Right lobe of liver (tissue), 6 donors: ENCODE results near the gene CFAP20DC. TPM values are rescaled to one million over a fixed set of nuclear protein-coding genes. Genes with fewer than 3 reads are reported as not detected.

Experiments used
- ATAC-seq, 4 donors: fragments of 200-7000 bp; cut with Tn5 transposase; one replicate each; pipeline ENCODE4 v1.9.1; 2020; ENCODE audit warnings: mild to moderate bottlenecking in 4 of 4, moderate library complexity in 4 of 4
- DNase-seq, 3 donors: peaks; one replicate each; pipeline ENCODE4 v3.0.0-alpha.2; 2020
- H3K27ac ChIP-seq, 3 donors: fragments of 200-600 bp; one replicate each; pipeline ENCODE4 v1.8.0; 2022
- H3K27me3 ChIP-seq, 2 donors: fragments of 200-600 bp; one replicate each; pipeline ENCODE4 v1.8.0; 2022
- H3K36me3 ChIP-seq, 4 donors: fragments of 200-600 bp; sonication (generic) in 1 of 4; one replicate each; pipeline versions ENCODE4 v1.5.1 to v1.8.0; 2017 to 2022; ENCODE audit warnings: control low read depth in 1 of 4
- H3K4me1 ChIP-seq, 4 donors: fragments of 200-600 bp; sonication (generic) in 1 of 4; one replicate each; pipeline versions ENCODE4 v1.5.1 to v1.8.0; 2017 to 2022; ENCODE audit warnings: control low read depth in 1 of 4
- H3K4me3 ChIP-seq, 3 donors: fragments of 200-600 bp; one replicate each; pipeline ENCODE4 v1.8.0; 2022
- H3K9me3 ChIP-seq, 4 donors: fragments of 200-600 bp; sonication (generic) in 1 of 4; one replicate each; pipeline versions ENCODE4 v1.5.1 to v1.8.0; 2017 to 2022; ENCODE audit warnings: control low read depth in 1 of 4
- POLR2A ChIP-seq: fragments of 450-650 bp; IDR thresholded peaks from one replicate; pipeline ENCODE4 v1.6.1; 2017; ENCODE audit warnings: antibody characterized with exemption, mild to moderate bottlenecking
- WGBS: methylation state at CpG from one replicate; pipeline ENCODE4 v1.1.6; 2018; ENCODE audit warnings: low coverage, low lambda C conversion rate; ENCODE audit not compliant: insufficient coverage; ENCODE audit errors: missing lambda C conversion rate; 5-methylcytosine and 5-hydroxymethylcytosine counted together
- intact Hi-C, 2 donors: fragments of 100-400 bp; cut with DNase I; formaldehyde crosslinking; loops; one replicate each; pipeline versions ENCODE4 v1.11.2 to v1.14.1; 2022
- total RNA-seq, 6 experiments: library from RNA; depleted of rRNA in 2 of 6; stranded (reverse); fragments of >200 nt in 2 of 6; fragmentation: NEBNext Ultra II Directional in 3 of 6; extraction: Animal tissue kit (Norgen Biotek cat#: 25700) in 3 of 6; gene quantifications; one replicate each; pipeline versions ENCODE4 v1.1.0 to v1.2.4, GENCODE V29; 2016 to 2023
- TF ChIP-seq, protein P1 (sequence below), 4 donors: fragments of 200-600 bp in 3 of 4; fragments of 450-650 bp in 1 of 4; IDR thresholded peaks; one replicate each; pipeline versions ENCODE4 v1.5.1 to v1.8.0; 2016 to 2022; ENCODE audit warnings: antibody characterized with exemption in 4 of 4, mild to moderate bottlenecking in 2 of 4
- donor health status: DM: no; HTN: yes; CAD: no.
- donor health status: DM: no; HTN: no; CAD: no.
- donor health status: DM: no; HTN: no; CAD: no.
- donor health status: DM: no; HTN: yes; CAD: no.
- donor health status: DM: no; HTN: yes; CAD: no.

The CFAP20DC gene
- total RNA-seq, 6 experiments from 2014 or later = 0.67 to 2.7 (median 1.5) TPM

DNA sequence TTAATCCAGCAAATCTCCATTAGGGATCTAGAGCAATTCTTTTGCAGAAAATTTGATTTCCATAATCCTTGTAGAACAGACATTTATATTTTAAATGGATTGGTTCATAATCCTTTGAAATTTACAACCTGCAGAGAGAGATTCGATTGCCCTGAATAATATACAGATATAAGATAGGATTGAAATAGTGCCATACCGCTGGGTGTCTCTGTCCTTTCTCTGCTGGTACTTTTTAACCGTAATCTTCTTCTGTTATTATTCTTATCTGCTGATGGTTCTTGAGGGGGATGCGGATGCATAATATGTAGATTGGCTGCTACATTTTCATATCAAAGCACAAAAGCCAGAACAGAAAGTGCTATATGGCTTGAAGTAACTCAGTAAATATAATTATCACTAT lies 182.2 kb downstream of the CFAP20DC start:
- H3K27ac ChIP-seq = no peak overlapping the region
- H3K36me3 ChIP-seq = no peaks in the 10 kb centered on the region
- no peak for ATAC-seq

DNA sequence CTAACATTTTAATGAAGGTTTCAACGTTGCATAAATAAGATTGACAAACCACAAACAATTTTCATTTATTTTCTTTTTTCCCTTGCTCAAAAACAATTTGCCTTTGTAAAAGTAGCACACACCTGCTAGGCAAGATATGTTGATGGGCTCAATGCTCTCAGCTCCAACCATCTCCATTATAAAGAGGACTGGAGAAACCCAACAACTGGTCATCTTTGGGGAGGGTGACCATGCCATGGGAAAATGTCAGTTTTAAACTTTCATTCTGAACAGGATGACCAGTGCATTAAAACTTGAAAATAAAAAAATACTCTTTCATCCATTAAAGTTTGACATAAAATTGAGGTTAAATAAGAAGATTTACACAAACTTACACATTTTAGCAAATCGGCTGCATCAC lies 183.7 kb downstream of the CFAP20DC start:
- no peaks in the 10 kb centered on the region for H3K4me1 ChIP-seq
- no peaks in the 10 kb centered on the region for H3K27me3 ChIP-seq
- H3K9me3 ChIP-seq = no peaks in the 10 kb centered on the region
- TF ChIP-seq, protein P1, sequence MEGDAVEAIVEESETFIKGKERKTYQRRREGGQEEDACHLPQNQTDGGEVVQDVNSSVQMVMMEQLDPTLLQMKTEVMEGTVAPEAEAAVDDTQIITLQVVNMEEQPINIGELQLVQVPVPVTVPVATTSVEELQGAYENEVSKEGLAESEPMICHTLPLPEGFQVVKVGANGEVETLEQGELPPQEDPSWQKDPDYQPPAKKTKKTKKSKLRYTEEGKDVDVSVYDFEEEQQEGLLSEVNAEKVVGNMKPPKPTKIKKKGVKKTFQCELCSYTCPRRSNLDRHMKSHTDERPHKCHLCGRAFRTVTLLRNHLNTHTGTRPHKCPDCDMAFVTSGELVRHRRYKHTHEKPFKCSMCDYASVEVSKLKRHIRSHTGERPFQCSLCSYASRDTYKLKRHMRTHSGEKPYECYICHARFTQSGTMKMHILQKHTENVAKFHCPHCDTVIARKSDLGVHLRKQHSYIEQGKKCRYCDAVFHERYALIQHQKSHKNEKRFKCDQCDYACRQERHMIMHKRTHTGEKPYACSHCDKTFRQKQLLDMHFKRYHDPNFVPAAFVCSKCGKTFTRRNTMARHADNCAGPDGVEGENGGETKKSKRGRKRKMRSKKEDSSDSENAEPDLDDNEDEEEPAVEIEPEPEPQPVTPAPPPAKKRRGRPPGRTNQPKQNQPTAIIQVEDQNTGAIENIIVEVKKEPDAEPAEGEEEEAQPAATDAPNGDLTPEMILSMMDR (IDR thresholded peaks at IDR 0.05) = no peak
- TF ChIP-seq POLR2A = no peak
- no peak overlapping the region for H3K27ac ChIP-seq
- no peak overlapping the region for H3K4me3 ChIP-seq
- DNase-seq (no peak), ATAC-seq (no peak)
- H3K36me3 ChIP-seq = no peaks in the 10 kb centered on the region
- intact Hi-C loops = no loop called here
- WGBS = 76% methylated on average over 2 of the region's 2 CpGs

More for the DNA sequence above, 182.2 kb downstream of the CFAP20DC start:
- WGBS = 77% methylated on average over 4 of the region's 4 CpGs
- no peak for TF ChIP-seq POLR2A
- TF ChIP-seq, protein P1 (IDR thresholded peaks at IDR 0.05) = no peak
- Histone ChIP-seq H3K4me1 (no peaks in the 10 kb centered on the region), H3K9me3 (no peaks in the 10 kb centered on the region), H3K27me3 (no peaks in the 10 kb centered on the region), H3K4me3 (no peak overlapping the region)
- intact Hi-C loops = no loop called here
- DNase-seq = no peak

DNA sequence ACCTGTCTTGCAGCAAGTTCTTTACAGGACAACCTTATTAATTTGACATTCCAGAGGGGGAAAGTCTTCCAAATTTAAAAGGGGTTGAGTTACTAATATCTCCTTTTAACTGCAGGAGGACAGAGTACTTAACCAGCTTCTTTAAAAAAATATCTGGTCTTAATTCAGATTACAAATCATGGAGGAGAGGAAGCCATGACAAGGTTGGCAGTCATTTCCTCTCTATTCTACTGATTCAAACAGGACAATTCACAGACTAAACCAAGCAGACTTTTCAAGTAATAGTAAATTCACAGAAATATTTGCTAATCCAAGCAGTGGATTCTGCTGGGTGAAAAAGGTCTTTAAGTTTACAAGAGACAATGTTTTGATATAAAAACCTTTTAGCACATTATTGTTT lies 185.3 kb downstream of the CFAP20DC start:
- Histone ChIP-seq H3K4me1 (no peaks in the 10 kb centered on the region), H3K36me3 (no peaks in the 10 kb centered on the region), H3K27ac (no peak overlapping the region), H3K9me3 (no peaks in the 10 kb centered on the region), H3K4me3 (no peak overlapping the region), H3K27me3 (no peaks in the 10 kb centered on the region)
- intact Hi-C loops = no loop called here
- TF ChIP-seq, protein P1 (IDR thresholded peaks at IDR 0.05) = no peak
- ATAC-seq (no peak), DNase-seq (no peak)

DNA sequence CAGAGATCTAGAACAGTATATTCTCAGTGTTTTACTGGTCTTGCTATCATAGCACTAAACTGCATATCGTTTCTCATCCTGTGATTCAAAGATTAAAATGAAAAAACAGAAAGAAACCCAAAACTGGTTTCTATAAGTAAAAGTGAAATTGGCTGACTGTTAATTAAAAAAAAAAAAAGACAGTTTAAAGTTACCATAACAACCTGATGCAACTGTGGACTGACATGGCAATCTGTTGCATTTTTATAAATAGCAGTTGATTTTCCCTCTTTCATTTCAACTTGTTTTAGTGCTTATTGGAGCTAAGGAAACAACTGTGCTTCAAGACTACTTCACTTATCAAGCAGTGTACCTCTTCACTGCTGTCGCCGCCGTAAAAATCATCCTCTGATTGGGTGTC lies 186.6 kb downstream of the CFAP20DC start:
- peaks cover 0 to under 1% (median 0%) of the 10 kb centered on the region in 4 donors for H3K4me1 ChIP-seq
- no peak for DNase-seq
- WGBS = 82% methylated on average over 1 of the region's 4 CpGs
- intact Hi-C loops = no loop called here
- no peak for ATAC-seq
- H3K36me3 ChIP-seq = no peaks in the 10 kb centered on the region
- no peak overlapping the region for H3K4me3 ChIP-seq
- H3K27ac ChIP-seq = no peak overlapping the region
- H3K27me3 ChIP-seq = no peaks in the 10 kb centered on the region
- H3K9me3 ChIP-seq = no peaks in the 10 kb centered on the region
- TF ChIP-seq, protein P1 (IDR thresholded peaks at IDR 0.05) = no peak
- no peak for TF ChIP-seq POLR2A

DNA sequence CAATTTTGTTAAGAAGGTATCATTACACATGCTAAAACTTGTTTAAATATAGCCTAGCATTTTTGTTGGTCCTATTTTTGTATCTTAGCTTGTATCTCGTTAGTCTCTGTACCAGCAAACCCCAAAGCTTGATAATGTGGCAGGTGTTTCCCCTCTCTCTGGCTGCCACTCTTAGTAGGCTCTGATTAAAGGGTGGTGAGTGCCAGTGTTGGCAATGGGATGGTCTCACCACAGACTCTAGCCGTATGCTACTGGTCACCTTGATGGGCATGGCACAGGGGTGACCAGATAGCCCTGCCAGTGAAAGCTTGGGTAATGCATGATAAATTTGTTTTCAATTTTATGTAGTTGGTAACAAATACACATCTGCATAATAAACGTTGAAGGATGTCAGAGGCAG lies 188.3 kb downstream of the CFAP20DC start:
- Histone ChIP-seq H3K27me3 (no peaks in the 10 kb centered on the region), H3K36me3 (no peaks in the 10 kb centered on the region), H3K9me3 (no peaks in the 10 kb centered on the region), H3K4me1 (peaks cover 0 to 7% (median 0%) of the 10 kb centered on the region in 4 donors), H3K27ac (no peak overlapping the region), H3K4me3 (no peak overlapping the region)
- DNase-seq (no peak), ATAC-seq (no peak)
- no peak for TF ChIP-seq POLR2A
- TF ChIP-seq, protein P1 (IDR thresholded peaks at IDR 0.05) = no peak
- 66% methylated on average over 3 of the region's 3 CpGs for WGBS
- intact Hi-C loops = no loop called here
